RWPE2 (cell line): ENCODE measurements around the gene KLHL29.

Source experiments
- ATAC-seq: fragments of 200-7000 bp; cut with Tn5 transposase; 3 replicates; pipeline ENCODE4 v1.9.1; 2021; ENCODE audit warnings: low read depth
- DNase-seq: peaks from one replicate; pipeline ENCODE4 v3.0.0-alpha.2; 2020; ENCODE audit warnings: low spot score
- H3K27ac ChIP-seq: fragments of 450-650 bp; 2 replicates; pipeline ENCODE4 v1.5.1; 2017; ENCODE audit warnings: mild to moderate bottlenecking; ENCODE audit not compliant: poor library complexity, severe bottlenecking
- H3K27me3 ChIP-seq: fragments of 250-450 bp; sonication (Bioruptor Pico); 2 replicates; pipeline ENCODE4 v1.5.1; 2021; ENCODE audit warnings: mild to moderate bottlenecking, moderate library complexity; ENCODE audit not compliant: insufficient read depth, poor library complexity, severe bottlenecking
- H3K36me3 ChIP-seq: fragments of 250-450 bp; sonication (Bioruptor Pico); 2 replicates; pipeline ENCODE4 v1.5.1; 2020; ENCODE audit warnings: low read depth, mild to moderate bottlenecking, moderate library complexity
- H3K4me1 ChIP-seq: fragments of 250-450 bp; sonication (Bioruptor Pico); 2 replicates; pipeline ENCODE4 v1.5.1; 2021; ENCODE audit warnings: mild to moderate bottlenecking, moderate library complexity; ENCODE audit not compliant: insufficient read depth, poor library complexity, severe bottlenecking
- H3K4me3 ChIP-seq: fragments of 250-450 bp; sonication (Bioruptor Pico); 2 replicates; pipeline ENCODE4 v1.5.1; 2021; ENCODE audit warnings: mild to moderate bottlenecking, moderate library complexity; ENCODE audit not compliant: severe bottlenecking
- H3K9me3 ChIP-seq: fragments of 250-450 bp; sonication (Bioruptor Pico); 2 replicates; pipeline ENCODE4 v1.5.1; 2021; ENCODE audit warnings: mild to moderate bottlenecking, moderate library complexity; ENCODE audit not compliant: severe bottlenecking
- TF ChIP-seq, protein P1 (sequence below): fragments of 450-650 bp; IDR thresholded peaks from one replicate; pipeline ENCODE4 v1.5.1; 2017; ENCODE audit warnings: mild to moderate bottlenecking, moderate library complexity; ENCODE audit not compliant: poor library complexity, severe bottlenecking

The KLHL29 gene

DNA sequence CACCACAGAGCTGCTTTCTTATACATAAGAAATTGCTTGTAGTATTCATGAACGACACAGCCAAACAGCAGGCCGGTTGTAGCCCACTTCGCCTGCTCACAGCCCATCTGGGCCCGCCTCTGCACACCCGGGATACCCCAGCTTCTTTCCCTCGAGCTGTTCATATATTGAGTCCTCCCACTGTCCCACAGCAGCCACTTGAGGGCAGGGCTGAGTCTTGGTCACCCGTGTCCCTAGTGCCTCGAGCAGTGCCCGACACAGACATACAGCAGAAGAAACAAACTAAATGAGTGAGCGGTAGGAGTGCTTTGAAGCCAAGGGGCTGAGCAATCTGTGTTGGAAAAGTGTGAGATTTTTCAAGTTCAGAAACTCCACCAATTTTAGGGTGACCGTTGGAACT, 251.4 kb downstream of the KLHL29 start:
- Histone ChIP-seq H3K4me3 (no peak overlapping the region), H3K4me1 (no peaks in the 10 kb centered on the region), H3K27ac (no peak overlapping the region), H3K36me3 (no peaks in the 10 kb centered on the region), H3K27me3 (no peaks in the 10 kb centered on the region), H3K9me3 (no peaks in the 10 kb centered on the region)
- DNase-seq, result no peak
- ATAC-seq, result no peak
- TF ChIP-seq, protein P1, sequence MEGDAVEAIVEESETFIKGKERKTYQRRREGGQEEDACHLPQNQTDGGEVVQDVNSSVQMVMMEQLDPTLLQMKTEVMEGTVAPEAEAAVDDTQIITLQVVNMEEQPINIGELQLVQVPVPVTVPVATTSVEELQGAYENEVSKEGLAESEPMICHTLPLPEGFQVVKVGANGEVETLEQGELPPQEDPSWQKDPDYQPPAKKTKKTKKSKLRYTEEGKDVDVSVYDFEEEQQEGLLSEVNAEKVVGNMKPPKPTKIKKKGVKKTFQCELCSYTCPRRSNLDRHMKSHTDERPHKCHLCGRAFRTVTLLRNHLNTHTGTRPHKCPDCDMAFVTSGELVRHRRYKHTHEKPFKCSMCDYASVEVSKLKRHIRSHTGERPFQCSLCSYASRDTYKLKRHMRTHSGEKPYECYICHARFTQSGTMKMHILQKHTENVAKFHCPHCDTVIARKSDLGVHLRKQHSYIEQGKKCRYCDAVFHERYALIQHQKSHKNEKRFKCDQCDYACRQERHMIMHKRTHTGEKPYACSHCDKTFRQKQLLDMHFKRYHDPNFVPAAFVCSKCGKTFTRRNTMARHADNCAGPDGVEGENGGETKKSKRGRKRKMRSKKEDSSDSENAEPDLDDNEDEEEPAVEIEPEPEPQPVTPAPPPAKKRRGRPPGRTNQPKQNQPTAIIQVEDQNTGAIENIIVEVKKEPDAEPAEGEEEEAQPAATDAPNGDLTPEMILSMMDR, result no peak

- Histone ChIP-seq H3K4me1 (no peaks in the 10 kb centered on the region), H3K9me3 (no peaks in the 10 kb centered on the region), H3K36me3 (no peaks in the 10 kb centered on the region), H3K4me3 (no peak overlapping the region), H3K27me3 (no peaks in the 10 kb centered on the region), H3K27ac (no peak overlapping the region)
- ATAC-seq (peak; percentile 31; the same call in 1 of the 3 replicates), DNase-seq (no peak)
- TF ChIP-seq, protein P1, result no peak
Measured at GRCh38 chr2:23637011-23637778, 252.2 kb downstream of the KLHL29 start.

GRCh38 chr2:23639406-23639982, 254.5 kb downstream of the KLHL29 start:
- H3K27ac ChIP-seq, result no peak overlapping the region
- ATAC-seq (no peak), DNase-seq (no peak)
- no peaks in the 10 kb centered on the region for H3K36me3 ChIP-seq
- no peaks in the 10 kb centered on the region for H3K4me1 ChIP-seq
- H3K4me3 ChIP-seq, result no peak overlapping the region
- H3K9me3 ChIP-seq, result no peaks in the 10 kb centered on the region
- TF ChIP-seq, protein P1, result no peak
- no peaks in the 10 kb centered on the region for H3K27me3 ChIP-seq

GRCh38 chr2:23640711-23641110, 255.7 kb downstream of the KLHL29 start:
- Histone ChIP-seq H3K4me1 (no peaks in the 10 kb centered on the region), H3K27ac (no peak overlapping the region), H3K27me3 (no peaks in the 10 kb centered on the region), H3K36me3 (no peaks in the 10 kb centered on the region), H3K9me3 (no peaks in the 10 kb centered on the region), H3K4me3 (no peak overlapping the region)
- no peak for ATAC-seq
- no peak for DNase-seq
- TF ChIP-seq, protein P1, result no peak

GRCh38 chr2:23642516-23642915, 257.5 kb downstream of the KLHL29 start:
- Histone ChIP-seq H3K9me3 (no peaks in the 10 kb centered on the region), H3K4me1 (no peaks in the 10 kb centered on the region), H3K27ac (no peak overlapping the region), H3K27me3 (no peaks in the 10 kb centered on the region), H3K4me3 (no peak overlapping the region), H3K36me3 (no peaks in the 10 kb centered on the region)
- TF ChIP-seq, protein P1, result no peak
- no peak for DNase-seq
- no peak for ATAC-seq
